Tibial nerve (tissue), 4 donors: Measurements from ENCODE around the gene GCK. TPM values are rescaled to one million over a fixed set of nuclear protein-coding genes. Genes with fewer than 3 reads are reported as not detected.

Source experiments
- DNase-seq, 2 donors: peaks; one replicate each; pipeline ENCODE4 v3.0.0-alpha.2; 2019; ENCODE audit warnings: low spot score in 2 of 2
- H3K27ac ChIP-seq, 4 donors: fragments of 200-600 bp; sonication (generic) in 3 of 4; one replicate each; pipeline ENCODE4 v1.5.1; 2017 to 2019; ENCODE audit warnings: mild to moderate bottlenecking in 1 of 4
- H3K27me3 ChIP-seq, 2 donors: fragments of 200-600 bp; sonication (generic) in 1 of 2; one replicate each; pipeline versions ENCODE4 v1.5.1 to v1.6.0; 2017 to 2019
- H3K36me3 ChIP-seq, 3 donors: fragments of 200-600 bp; sonication (generic); one replicate each; pipeline ENCODE4 v1.5.1; 2018 to 2019
- H3K4me1 ChIP-seq, 4 donors: fragments of 200-600 bp; sonication (generic) in 3 of 4; one replicate each; pipeline ENCODE4 v1.5.1; 2017 to 2019
- H3K4me3 ChIP-seq, 4 donors: fragments of 200-600 bp; sonication (generic) in 3 of 4; one replicate each; pipeline ENCODE4 v1.5.1; 2017 to 2019; ENCODE audit warnings: mild to moderate bottlenecking in 1 of 4, moderate library complexity in 1 of 4
- H3K9me3 ChIP-seq, 4 donors: fragments of 200-600 bp; sonication (generic) in 3 of 4; one replicate each; pipeline ENCODE4 v1.5.1; 2017 to 2019
- EP300 ChIP-seq, 2 donors: sonication (generic); formaldehyde crosslinking; IDR thresholded peaks; one replicate each; pipeline ENCODE4 v1.6.1; 2017; ENCODE audit warnings: antibody characterized with exemption in 2 of 2, mild to moderate bottlenecking in 1 of 2
- POLR2A ChIP-seq, 2 donors: fragments of 450-650 bp; IDR thresholded peaks; one replicate each; pipeline ENCODE4 v1.6.1; 2017; ENCODE audit warnings: antibody characterized with exemption in 2 of 2, mild to moderate bottlenecking in 2 of 2, moderate library complexity in 2 of 2
- WGBS, 2 donors: methylation state at CpG; one replicate each; pipeline ENCODE4 v1.1.5; 2018; 5-methylcytosine and 5-hydroxymethylcytosine counted together
- total RNA-seq, 4 donors: library from RNA; depleted of rRNA; stranded (reverse); fragments of >200 nt; gene quantifications; one replicate each; pipeline ENCODE4 v1.1.0, GENCODE V29; 2016
- TF ChIP-seq, protein P1 (sequence below), 5 experiments: fragments of 200-600 bp in 3 of 5; fragments of 450-650 bp in 2 of 5; sonication (generic) in 3 of 5; IDR thresholded peaks; one replicate each; pipeline ENCODE4 v1.5.1; 2016 to 2019; ENCODE audit warnings: antibody characterized with exemption in 5 of 5, mild to moderate bottlenecking in 3 of 5, moderate library complexity in 2 of 5

GCK gene
- total RNA-seq, 4 donors from 2014 or later = 2.3 to 3.0 (median 2.4) TPM; not detected in 1

DNA sequence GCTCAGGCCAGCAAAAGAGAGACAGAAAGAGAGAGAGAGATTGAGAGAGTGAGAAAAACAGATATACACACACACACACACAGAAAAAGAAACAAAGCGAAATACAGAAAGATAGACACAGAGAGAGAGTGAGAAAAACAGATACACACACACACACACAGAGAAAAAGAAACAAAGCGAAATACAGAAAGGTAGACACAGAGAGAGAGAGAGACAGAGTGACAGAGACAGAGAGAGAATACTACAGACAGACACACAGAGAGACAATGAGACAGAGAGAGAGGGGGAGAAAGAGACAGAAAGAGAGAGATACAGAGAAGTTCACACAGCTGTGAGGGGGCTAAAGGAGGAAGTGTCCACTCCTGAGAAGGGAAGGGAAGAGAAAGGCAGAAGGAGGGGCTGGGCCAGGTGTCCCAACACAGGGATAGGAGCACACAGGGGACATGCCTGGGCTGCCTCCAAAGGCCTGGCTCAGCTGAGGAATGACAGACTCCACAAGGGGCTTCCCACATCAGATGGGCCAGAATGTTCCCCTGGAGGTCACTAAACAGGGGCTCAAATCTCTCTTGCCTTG, 4.3 kb downstream of the GCK start:
- H3K4me3 ChIP-seq = no peak overlapping the region
- no peak overlapping the region for H3K27ac ChIP-seq
- H3K36me3 ChIP-seq = no peaks in the 10 kb centered on the region
- H3K9me3 ChIP-seq = peaks cover 0 to 12% (median 0%) of the 10 kb centered on the region in 4 donors
- H3K4me1 ChIP-seq = no peaks in the 10 kb centered on the region
- TF ChIP-seq EP300 (IDR thresholded peaks at IDR 0.05) (no peak), POLR2A (IDR thresholded peaks at IDR 0.05) (no peak)
- TF ChIP-seq, protein P1, sequence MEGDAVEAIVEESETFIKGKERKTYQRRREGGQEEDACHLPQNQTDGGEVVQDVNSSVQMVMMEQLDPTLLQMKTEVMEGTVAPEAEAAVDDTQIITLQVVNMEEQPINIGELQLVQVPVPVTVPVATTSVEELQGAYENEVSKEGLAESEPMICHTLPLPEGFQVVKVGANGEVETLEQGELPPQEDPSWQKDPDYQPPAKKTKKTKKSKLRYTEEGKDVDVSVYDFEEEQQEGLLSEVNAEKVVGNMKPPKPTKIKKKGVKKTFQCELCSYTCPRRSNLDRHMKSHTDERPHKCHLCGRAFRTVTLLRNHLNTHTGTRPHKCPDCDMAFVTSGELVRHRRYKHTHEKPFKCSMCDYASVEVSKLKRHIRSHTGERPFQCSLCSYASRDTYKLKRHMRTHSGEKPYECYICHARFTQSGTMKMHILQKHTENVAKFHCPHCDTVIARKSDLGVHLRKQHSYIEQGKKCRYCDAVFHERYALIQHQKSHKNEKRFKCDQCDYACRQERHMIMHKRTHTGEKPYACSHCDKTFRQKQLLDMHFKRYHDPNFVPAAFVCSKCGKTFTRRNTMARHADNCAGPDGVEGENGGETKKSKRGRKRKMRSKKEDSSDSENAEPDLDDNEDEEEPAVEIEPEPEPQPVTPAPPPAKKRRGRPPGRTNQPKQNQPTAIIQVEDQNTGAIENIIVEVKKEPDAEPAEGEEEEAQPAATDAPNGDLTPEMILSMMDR (IDR thresholded peaks at IDR 0.05) = no peak
- WGBS, 2 donors = 78 to 87% methylated on average over 2 of the region's 2 CpGs
- peaks cover 0 to 4% of the 10 kb centered on the region in 2 donors for H3K27me3 ChIP-seq
- no peak for DNase-seq

DNA sequence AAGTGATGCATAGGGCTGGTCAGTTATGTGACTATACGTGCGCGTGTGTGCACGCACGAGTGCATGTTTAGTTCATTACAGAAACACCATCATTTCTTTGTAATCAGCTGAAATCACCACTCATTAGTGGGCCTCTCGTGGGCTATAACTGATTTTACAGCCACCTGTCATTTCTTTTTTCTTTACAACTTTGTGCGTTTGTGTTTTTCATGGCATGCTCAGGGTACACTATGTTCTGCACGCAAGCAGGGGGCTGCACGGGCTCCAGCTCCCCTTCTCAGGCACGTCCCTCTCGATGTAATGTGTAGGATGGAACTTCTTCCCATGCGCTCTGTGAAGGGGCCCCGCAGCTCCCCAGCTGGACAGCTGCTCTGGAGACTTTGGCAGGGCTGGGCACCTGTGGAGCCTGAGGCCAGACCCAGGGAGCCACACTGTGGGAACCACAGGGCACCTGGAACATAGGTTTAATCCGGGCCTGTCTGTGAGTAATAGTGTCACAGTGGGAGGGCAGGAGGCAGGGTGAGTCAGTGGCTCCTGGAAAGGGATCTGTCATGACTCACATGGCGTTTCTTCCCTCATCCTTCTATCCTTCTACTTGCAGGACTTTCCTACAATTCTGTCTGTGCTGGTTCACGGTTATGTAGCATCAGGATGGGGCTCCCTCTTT, 4.9 kb downstream of the GCK start:
- 61 to 67% methylated on average over 16 of the region's 16 CpGs for WGBS, 2 donors
- no peak for DNase-seq
- H3K9me3 ChIP-seq = peaks cover 0 to 12% (median 0%) of the 10 kb centered on the region in 4 donors

DNA sequence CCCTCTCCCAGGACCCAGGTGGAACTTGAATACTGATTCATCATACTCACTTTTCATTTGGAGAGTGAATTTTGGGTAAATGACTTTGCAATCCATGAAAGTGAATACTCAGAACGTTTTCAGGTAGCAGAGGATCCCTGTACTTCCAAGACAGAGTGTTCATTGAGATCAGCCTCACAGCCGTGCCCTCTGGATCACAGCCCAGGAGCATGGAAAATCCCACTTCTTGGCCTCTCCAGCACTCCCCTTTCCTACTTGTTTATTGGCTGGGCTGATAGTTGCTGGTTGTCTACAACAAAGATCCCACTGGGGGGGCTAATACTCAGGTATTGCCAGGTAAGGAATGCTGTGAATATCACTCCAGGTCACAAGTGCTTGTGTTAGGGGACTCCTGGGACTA, 5.9 kb downstream of the GCK start:
- WGBS, 2 donors = 22 to 30% methylated on average over 2 of the region's 2 CpGs
- no peak for TF ChIP-seq POLR2A (IDR thresholded peaks at IDR 0.05)
- no peak for TF ChIP-seq EP300 (IDR thresholded peaks at IDR 0.05)
- TF ChIP-seq, protein P1 (IDR thresholded peaks at IDR 0.05) = no peak
- peaks cover 0 to 4% of the 10 kb centered on the region in 2 donors for H3K27me3 ChIP-seq
- no peak overlapping the region for H3K4me3 ChIP-seq
- H3K27ac ChIP-seq = no peak overlapping the region
- H3K9me3 ChIP-seq = peaks cover 0 to 12% (median 0%) of the 10 kb centered on the region in 4 donors
- H3K36me3 ChIP-seq = no peaks in the 10 kb centered on the region
- no peak for DNase-seq
- H3K4me1 ChIP-seq = no peaks in the 10 kb centered on the region

More for the DNA sequence above, 4.9 kb downstream of the GCK start:
- peaks cover 0 to 4% of the 10 kb centered on the region in 2 donors for H3K27me3 ChIP-seq
- H3K36me3 ChIP-seq = no peaks in the 10 kb centered on the region
- H3K4me1 ChIP-seq = no peaks in the 10 kb centered on the region
- no peak overlapping the region for H3K27ac ChIP-seq
- H3K4me3 ChIP-seq = no peak overlapping the region
- TF ChIP-seq, protein P1 (IDR thresholded peaks at IDR 0.05) = no peak
- TF ChIP-seq POLR2A (IDR thresholded peaks at IDR 0.05) = no peak
- TF ChIP-seq EP300 (IDR thresholded peaks at IDR 0.05) = no peak

DNA sequence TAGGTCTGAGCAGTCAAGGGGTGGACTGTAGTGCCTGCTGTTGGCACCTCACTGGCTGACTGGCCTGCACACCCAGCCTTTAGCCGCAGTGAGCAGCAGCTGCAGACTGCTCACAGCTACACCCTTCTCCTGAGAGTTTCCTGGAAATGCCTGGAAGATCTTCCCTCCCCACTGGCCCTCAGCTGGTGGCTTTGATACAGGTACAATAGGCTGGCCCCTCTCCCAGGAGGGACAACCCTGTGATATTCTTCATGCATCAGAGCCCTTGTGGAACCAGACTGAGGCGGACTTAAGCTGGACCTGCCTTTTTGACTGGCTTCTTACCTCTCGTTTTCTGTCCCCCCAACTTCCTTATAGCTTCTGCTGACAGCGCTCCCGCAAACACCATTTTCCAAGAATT, 6.4 kb downstream of the GCK start:
- Histone ChIP-seq H3K27ac (no peak overlapping the region), H3K4me1 (no peaks in the 10 kb centered on the region), H3K36me3 (no peaks in the 10 kb centered on the region), H3K4me3 (no peak overlapping the region), H3K27me3 (peaks cover 0 to 4% of the 10 kb centered on the region in 2 donors), H3K9me3 (peaks cover 0 to 12% (median 0%) of the 10 kb centered on the region in 4 donors)
- no peak for DNase-seq
- TF ChIP-seq, protein P1 (IDR thresholded peaks at IDR 0.05) = no peak
- no peak for TF ChIP-seq POLR2A (IDR thresholded peaks at IDR 0.05)
- no peak for TF ChIP-seq EP300 (IDR thresholded peaks at IDR 0.05)
- 85 to 94% methylated on average over 5 of the region's 5 CpGs for WGBS, 2 donors

DNA sequence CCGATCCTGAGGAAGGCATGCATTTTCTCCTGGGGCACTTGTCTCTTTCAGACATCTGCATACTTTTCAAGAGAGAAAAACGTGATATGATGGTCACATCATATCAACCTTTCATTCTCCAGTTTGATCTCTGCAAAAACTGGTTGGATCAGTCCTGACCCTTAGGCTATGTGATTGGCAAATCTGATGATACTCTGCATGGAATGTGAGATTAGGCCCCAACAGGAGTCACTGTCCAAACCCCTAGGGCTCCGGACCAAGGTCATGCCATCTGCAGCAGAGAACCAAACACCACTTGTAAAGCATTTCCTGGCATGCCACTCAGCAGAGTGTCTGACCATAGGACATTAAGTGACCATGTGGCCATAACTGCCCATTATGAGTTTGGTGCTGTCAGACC, 8.6 kb downstream of the GCK start:
- 61 to 70% methylated on average over 3 of the region's 3 CpGs for WGBS, 2 donors
- Histone ChIP-seq H3K27ac (no peak overlapping the region), H3K9me3 (peaks cover 0 to 12% (median 0%) of the 10 kb centered on the region in 4 donors), H3K36me3 (no peaks in the 10 kb centered on the region), H3K27me3 (no peaks in the 10 kb centered on the region), H3K4me1 (no peaks in the 10 kb centered on the region), H3K4me3 (no peak overlapping the region)
- TF ChIP-seq, protein P1 (IDR thresholded peaks at IDR 0.05) = no peak
- no peak for TF ChIP-seq POLR2A (IDR thresholded peaks at IDR 0.05)
- no peak for TF ChIP-seq EP300 (IDR thresholded peaks at IDR 0.05)
- no peak for DNase-seq
